Rectal smooth muscle tissue (tissue), 1 donor: ENCODE results near the gene ASRGL1.

ENCODE experiments used
- H3K27ac ChIP-seq: one replicate; pipeline ENCODE4 v1.7.0; 2013; ENCODE audit warnings: low read depth, low read length, inconsistent platforms
- H3K27me3 ChIP-seq: one replicate; pipeline ENCODE4 v1.7.0; 2013; ENCODE audit warnings: low read length; ENCODE audit not compliant: control insufficient read depth, insufficient read depth
- H3K36me3 ChIP-seq: one replicate; pipeline ENCODE4 v1.7.0; 2013; ENCODE audit warnings: low read length; ENCODE audit not compliant: control insufficient read depth, insufficient read depth
- H3K4me1 ChIP-seq: one replicate; pipeline ENCODE4 v1.7.0; 2013; ENCODE audit warnings: low read length; ENCODE audit not compliant: control insufficient read depth, insufficient read depth
- H3K4me3 ChIP-seq: one replicate; pipeline ENCODE4 v1.7.0; 2013; ENCODE audit warnings: low read length
- H3K9ac ChIP-seq: one replicate; pipeline ENCODE4 v1.7.0; 2013; ENCODE audit warnings: low read length

ASRGL1 gene

DNA sequence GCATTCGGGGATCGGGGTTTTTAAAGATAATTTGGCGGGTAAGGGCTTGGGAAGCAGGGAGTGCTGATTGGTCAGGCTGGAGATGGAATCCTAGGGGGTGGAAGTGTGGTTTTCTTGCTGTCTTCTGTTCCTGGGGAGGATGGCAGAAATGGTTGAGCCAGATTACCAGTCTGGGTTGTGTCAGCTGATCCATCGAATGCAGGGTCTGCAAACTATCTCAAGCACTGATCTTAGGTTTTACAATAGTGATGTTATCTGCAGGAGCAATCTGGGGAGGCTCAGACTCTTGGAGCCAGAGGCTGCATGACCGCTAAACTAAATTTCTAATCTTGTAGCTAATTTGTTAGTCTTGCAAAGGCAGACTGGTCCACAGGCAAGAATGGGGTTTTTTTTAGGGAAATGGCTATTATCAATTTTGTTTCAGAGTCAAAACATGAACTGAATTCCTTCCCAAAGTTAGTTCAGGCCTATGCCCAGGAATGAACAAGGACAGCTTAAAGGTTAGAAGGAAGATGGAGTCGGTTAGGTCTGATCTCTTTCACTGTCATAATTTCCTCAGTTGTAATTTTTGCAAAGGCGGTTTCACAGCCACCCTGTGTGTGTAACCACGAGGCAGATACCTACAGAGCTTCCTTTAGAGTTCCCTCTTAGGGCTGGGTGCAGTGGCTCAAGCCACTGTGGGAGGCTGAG is 91.8 kb downstream of the ASRGL1 start:
- Histone ChIP-seq H3K27ac (peak overlapping the region; percentile 30), H3K4me1 (peaks cover 43% of the 10 kb centered on the region)

GRCh38 chr11:62430425-62430824 is 93.2 kb downstream of the ASRGL1 start:
- Histone ChIP-seq H3K9ac (no peak overlapping the region), H3K27me3 (no peaks in the 10 kb centered on the region), H3K4me3 (no peak overlapping the region), H3K4me1 (peaks cover 47% of the 10 kb centered on the region), H3K36me3 (no peaks in the 10 kb centered on the region), H3K27ac (peak overlapping the region; percentile 70)

More for the DNA sequence above, 91.8 kb downstream of the ASRGL1 start:
- Histone ChIP-seq H3K36me3 (no peaks in the 10 kb centered on the region), H3K4me3 (no peak overlapping the region), H3K9ac (no peak overlapping the region), H3K27me3 (no peaks in the 10 kb centered on the region)

DNA sequence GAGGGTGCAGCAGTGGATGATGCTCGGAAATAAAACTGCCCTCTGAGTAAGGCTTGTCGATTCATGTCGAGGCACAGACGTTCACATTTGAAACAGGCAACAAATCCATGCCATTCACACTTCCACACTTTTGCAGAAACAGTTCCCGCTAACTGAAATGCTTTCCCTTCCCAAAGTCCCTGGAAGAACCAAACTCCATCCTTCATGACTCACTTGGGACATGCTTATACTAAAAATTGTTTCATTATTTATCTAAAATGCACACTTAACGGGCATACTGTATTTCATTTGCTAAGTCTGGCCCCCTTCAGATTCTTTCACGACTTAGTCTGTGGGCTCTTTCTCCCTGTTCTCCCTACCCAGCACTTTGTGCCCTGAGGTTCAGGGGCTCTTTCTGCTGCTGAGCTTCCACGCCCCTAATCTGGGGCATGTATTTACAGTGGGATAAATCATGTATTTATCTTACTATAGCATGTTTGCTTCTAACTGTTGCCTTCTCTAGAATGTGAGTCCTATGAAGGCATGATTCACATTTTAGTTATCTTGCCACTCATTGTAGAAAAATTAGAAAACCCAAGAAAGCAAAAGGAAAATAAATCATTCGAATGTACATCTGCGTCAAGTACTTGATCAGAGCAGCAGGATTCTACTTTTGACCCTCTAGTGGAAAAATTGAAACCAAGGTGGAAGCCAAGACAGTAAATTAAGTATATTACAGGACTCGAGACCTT is 94.1 kb downstream of the ASRGL1 start:
- Histone ChIP-seq H3K4me1 (peaks cover 53% of the 10 kb centered on the region), H3K27ac (peak overlapping the region; percentile 70), H3K27me3 (no peaks in the 10 kb centered on the region), H3K9ac (no peak overlapping the region), H3K36me3 (no peaks in the 10 kb centered on the region), H3K4me3 (no peak overlapping the region)

GRCh38 chr11:62432695-62433094 is 95.4 kb downstream of the ASRGL1 start:
- Histone ChIP-seq H3K27me3 (no peaks in the 10 kb centered on the region), H3K27ac (peak overlapping the region; percentile 84), H3K36me3 (no peaks in the 10 kb centered on the region), H3K4me3 (no peak overlapping the region), H3K9ac (no peak overlapping the region), H3K4me1 (peaks cover 50% of the 10 kb centered on the region)

DNA sequence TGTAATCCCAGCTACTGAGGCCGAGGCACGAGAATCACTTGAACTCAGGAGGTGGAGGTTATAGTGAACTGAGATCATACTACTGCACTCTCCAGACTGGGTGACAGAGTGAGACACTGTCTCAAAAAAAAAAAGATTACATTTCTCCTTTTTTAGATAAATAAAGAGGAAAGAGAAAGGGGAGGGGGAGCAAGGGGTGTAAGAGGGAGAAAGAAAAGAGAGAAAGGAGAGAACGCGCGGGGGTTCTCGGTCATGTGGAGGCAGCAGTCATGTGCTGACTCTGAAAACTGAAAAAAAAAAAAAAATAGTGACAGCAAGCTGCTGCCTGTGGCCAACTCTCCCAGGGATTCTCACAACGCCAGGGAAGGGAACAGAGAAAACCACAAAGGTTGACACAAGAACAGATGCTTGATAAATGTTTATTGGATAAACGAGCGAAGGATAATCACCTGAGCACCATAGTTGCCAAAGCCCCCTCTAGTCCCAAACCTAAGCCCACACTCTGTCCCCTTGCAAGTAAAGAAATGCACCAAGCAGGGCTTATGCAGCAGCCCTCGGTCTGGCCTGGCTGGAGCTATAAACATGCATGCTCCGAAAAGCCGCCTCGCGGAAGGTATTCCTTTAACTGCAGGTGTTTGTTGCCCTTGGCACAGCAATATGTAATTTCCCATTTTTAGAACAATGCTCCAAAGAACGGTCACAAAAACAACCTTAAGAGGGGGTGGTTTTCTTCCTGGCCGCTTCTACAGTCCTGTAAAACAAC is 96.1 kb downstream of the ASRGL1 start:
- Histone ChIP-seq H3K4me1 (peaks cover 50% of the 10 kb centered on the region), H3K36me3 (no peaks in the 10 kb centered on the region), H3K4me3 (no peak overlapping the region), H3K27ac (peak overlapping the region; percentile 84), H3K27me3 (no peaks in the 10 kb centered on the region), H3K9ac (no peak overlapping the region)

- H3K9ac ChIP-seq = no peak overlapping the region
- H3K4me3 ChIP-seq = peak overlapping the region; percentile 18
- peak overlapping the region; percentile 84 for H3K27ac ChIP-seq
- no peaks in the 10 kb centered on the region for H3K27me3 ChIP-seq
- H3K4me1 ChIP-seq = peaks cover 45% of the 10 kb centered on the region
- no peaks in the 10 kb centered on the region for H3K36me3 ChIP-seq
Measured at GRCh38 chr11:62433904-62434276, 96.6 kb downstream of the ASRGL1 start.

- Histone ChIP-seq H3K4me1 (peaks cover 46% of the 10 kb centered on the region), H3K4me3 (no peak overlapping the region), H3K27ac (peak overlapping the region; percentile 54), H3K27me3 (no peaks in the 10 kb centered on the region), H3K9ac (no peak overlapping the region), H3K36me3 (no peaks in the 10 kb centered on the region)
Measured at GRCh38 chr11:62435846-62436660, 98.8 kb downstream of the ASRGL1 start.

DNA sequence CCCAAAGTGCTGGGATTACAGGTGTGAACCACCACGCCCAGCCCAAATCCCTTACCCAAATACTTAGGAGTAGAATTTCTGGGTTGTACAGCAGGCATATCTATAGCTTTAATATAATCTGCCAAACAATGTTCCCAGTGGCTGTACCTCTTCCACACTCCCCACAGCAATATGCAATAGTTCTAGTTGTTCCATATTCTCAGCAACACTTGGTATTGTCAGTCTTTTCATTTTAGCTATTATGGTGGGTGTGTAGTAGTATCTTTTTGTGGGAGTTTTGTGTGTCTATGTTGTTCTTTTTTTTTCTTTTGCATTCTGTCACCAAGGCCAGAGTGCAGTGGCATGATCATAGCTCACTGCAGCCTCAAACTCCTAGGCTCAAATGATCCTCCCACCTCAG is 100.4 kb downstream of the ASRGL1 start:
- Histone ChIP-seq H3K27me3 (no peaks in the 10 kb centered on the region), H3K36me3 (no peaks in the 10 kb centered on the region), H3K4me3 (no peak overlapping the region), H3K27ac (no peak overlapping the region), H3K4me1 (peaks cover 34% of the 10 kb centered on the region), H3K9ac (no peak overlapping the region)

GRCh38 chr11:62438641-62439040 is 101.4 kb downstream of the ASRGL1 start:
- Histone ChIP-seq H3K27ac (no peak overlapping the region), H3K9ac (no peak overlapping the region), H3K27me3 (no peaks in the 10 kb centered on the region), H3K4me3 (no peak overlapping the region), H3K36me3 (no peaks in the 10 kb centered on the region), H3K4me1 (peaks cover 28% of the 10 kb centered on the region)

GRCh38 chr11:62439785-62440602 is 102.7 kb downstream of the ASRGL1 start:
- H3K9ac ChIP-seq = no peak overlapping the region
- H3K27me3 ChIP-seq = no peaks in the 10 kb centered on the region
- H3K36me3 ChIP-seq = no peaks in the 10 kb centered on the region
- peaks cover 32% of the 10 kb centered on the region for H3K4me1 ChIP-seq
- peak overlapping the region; percentile 78 for H3K27ac ChIP-seq
- peak overlapping the region; percentile 3 for H3K4me3 ChIP-seq
